Small intestine (tissue), 7 donors: ENCODE results near the gene MCM3. TPM values are rescaled to one million over a fixed set of nuclear protein-coding genes. Genes with fewer than 3 reads are reported as not detected.

Experiments used
- DNase-seq, 2 donors: peaks; one replicate each; pipeline versions ENCODE4 v3.0.0 to v3.0.0-alpha.2; 2013
- FAIRE-seq: peaks from 2 replicates; lab custom pipeline; 2012; peaks lifted over from hg19 to GRCh38; lab: Jason Lieb, UNC
- H3K27ac ChIP-seq, 3 donors: one replicate each; pipeline ENCODE4 v1.5.1; 2013; ENCODE audit warnings: low read length in 2 of 3, mild to moderate bottlenecking in 2 of 3, control low read depth in 1 of 3, inconsistent platforms in 1 of 3, low read depth in 1 of 3, moderate library complexity in 1 of 3
- H3K27me3 ChIP-seq, 3 donors: one replicate each; pipeline ENCODE4 v1.6.1; 2013; ENCODE audit warnings: low read length in 3 of 3, inconsistent platforms in 1 of 3; ENCODE audit not compliant: control insufficient read depth in 3 of 3, insufficient read depth in 3 of 3
- H3K36me3 ChIP-seq, 3 donors: one replicate each; pipeline ENCODE4 v1.6.1; 2013; ENCODE audit warnings: low read length in 3 of 3, inconsistent platforms in 1 of 3, low read depth in 1 of 3, mild to moderate bottlenecking in 1 of 3, moderate library complexity in 1 of 3; ENCODE audit not compliant: control insufficient read depth in 3 of 3, insufficient read depth in 2 of 3
- H3K4me1 ChIP-seq, 3 donors: one replicate each; pipeline ENCODE4 v1.6.1; 2013; ENCODE audit warnings: low read length in 2 of 3, inconsistent platforms in 1 of 3, low read depth in 1 of 3, mild to moderate bottlenecking in 1 of 3, moderate library complexity in 1 of 3; ENCODE audit not compliant: control insufficient read depth in 3 of 3, insufficient read depth in 2 of 3
- H3K4me3 ChIP-seq, 3 donors: one replicate each; pipeline ENCODE4 v1.5.1; 2013; ENCODE audit warnings: low read length in 3 of 3, control low read depth in 1 of 3, inconsistent platforms in 1 of 3, low read depth in 1 of 3, mild to moderate bottlenecking in 1 of 3, moderate library complexity in 1 of 3
- H3K9me3 ChIP-seq, 2 donors: one replicate each; pipeline ENCODE4 v1.6.1; 2013; ENCODE audit warnings: low read depth in 1 of 2, low read length in 1 of 2; ENCODE audit not compliant: control insufficient read depth in 2 of 2, insufficient read depth in 1 of 2
- WGBS, 3 donors: extraction: QIAGEN DNeasy Blood & Tissue Kit; methylation state at CpG; one replicate each; pipeline ENCODE4 v1.1.7; 2013; 5-methylcytosine and 5-hydroxymethylcytosine counted together
- polyA plus RNA-seq, 4 donors: library from polyadenylated mRNA; stranded (reverse) in 3 of 4; unstranded in 1 of 4; fragments of 200-250 nt in 3 of 4; fragments of 120-200 nt in 1 of 4; gene quantifications; one replicate each; pipeline versions ENCODE4 v1.2.1 to v1.2.3, GENCODE V29; 2013
- donor health status: healthy with polysubstance abuse.
- donor health status: control.
- donor health status: control.
- donor health status: Bipolar disorder and iron deficiency.
- donor health status: healthy.

Gene MCM3
- polyA plus RNA-seq, 4 donors = 9.4 to 58.0 (median 29.0) TPM

DNA sequence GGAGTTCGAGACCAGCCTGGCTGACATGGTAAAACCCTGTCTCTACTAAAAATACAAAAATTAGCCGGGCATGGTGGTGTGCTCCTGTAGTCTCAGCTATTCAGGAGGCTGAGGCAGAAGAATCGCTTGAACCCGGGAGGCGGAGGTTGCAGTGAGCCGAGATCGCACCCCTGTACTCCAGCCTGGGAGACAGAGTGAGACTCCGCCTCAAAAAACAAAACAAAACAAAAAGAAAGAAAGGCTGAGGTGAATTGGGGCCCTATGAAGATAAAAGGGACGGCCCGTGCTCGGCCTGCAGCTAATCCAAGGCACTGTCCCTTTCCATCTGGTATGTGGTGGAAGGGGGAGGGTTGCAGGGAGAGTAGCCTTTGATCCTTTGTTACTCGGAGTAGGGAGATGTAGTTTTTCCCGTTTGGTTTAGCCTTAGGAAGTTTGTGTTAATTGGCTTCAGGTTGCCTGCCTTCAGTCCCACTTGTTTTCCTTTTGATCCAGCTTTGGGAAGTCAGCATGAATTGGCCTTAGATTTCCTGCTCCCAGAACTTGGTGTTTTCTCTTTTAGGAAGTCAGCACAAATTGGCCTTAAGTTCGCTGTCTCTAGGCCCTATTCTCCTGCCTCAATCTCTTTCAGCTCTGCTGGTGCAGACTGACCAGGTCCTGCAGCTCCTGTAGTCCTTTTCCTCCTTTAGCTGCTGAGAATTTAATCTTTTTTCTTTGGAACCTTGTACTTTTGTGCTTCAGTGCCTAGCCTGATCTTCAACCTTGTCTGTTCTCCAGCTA, 41.3 kb upstream of the MCM3 start:
- no peak overlapping the region for H3K4me3 ChIP-seq

DNA sequence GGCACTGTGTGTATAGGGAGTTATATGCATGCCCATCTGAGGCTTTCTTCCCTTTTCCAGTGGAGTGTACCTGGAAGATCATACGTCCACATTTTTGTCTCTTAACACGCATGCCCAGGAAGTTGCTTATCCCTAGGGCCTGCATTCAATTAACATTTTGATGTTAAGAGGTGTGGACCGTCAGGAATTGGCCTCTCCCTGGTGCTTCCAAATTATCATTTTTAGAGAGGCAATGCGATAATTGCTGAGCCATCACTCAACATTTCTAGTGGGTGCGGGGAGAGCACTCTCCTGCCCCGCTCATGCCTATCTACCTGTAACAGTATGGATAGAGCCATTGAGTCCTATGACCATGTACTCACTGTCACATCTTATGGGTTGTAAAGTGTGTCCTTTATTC, 39.6 kb upstream of the MCM3 start:
- H3K4me3 ChIP-seq = no peak overlapping the region
- 85 to 95% (median 94%) methylated on average over 6 of the region's 6 CpGs for WGBS, 3 donors
- no peaks in the 10 kb centered on the region for H3K27me3 ChIP-seq
- H3K4me1 ChIP-seq = peaks cover 5 to 44% (median 7%) of the 10 kb centered on the region in 3 donors
- H3K36me3 ChIP-seq = no peaks in the 10 kb centered on the region
- DNase-seq = no peak
- no peak overlapping the region for H3K27ac ChIP-seq
- FAIRE-seq = no peak
- no peaks in the 10 kb centered on the region for H3K9me3 ChIP-seq

More for the DNA sequence above, 41.3 kb upstream of the MCM3 start:
- no peaks in the 10 kb centered on the region for H3K9me3 ChIP-seq
- no peaks in the 10 kb centered on the region for H3K36me3 ChIP-seq
- FAIRE-seq (no peak), DNase-seq (peak; percentile 84 to 91)
- peak overlapping the region; percentile 67 to 89 (median 81) for H3K27ac ChIP-seq
- peaks cover 5 to 53% (median 7%) of the 10 kb centered on the region in 3 donors for H3K4me1 ChIP-seq
- 29 to 58% (median 50%) methylated on average over 14 of the region's 14 CpGs for WGBS, 3 donors
- H3K27me3 ChIP-seq = no peaks in the 10 kb centered on the region

DNA sequence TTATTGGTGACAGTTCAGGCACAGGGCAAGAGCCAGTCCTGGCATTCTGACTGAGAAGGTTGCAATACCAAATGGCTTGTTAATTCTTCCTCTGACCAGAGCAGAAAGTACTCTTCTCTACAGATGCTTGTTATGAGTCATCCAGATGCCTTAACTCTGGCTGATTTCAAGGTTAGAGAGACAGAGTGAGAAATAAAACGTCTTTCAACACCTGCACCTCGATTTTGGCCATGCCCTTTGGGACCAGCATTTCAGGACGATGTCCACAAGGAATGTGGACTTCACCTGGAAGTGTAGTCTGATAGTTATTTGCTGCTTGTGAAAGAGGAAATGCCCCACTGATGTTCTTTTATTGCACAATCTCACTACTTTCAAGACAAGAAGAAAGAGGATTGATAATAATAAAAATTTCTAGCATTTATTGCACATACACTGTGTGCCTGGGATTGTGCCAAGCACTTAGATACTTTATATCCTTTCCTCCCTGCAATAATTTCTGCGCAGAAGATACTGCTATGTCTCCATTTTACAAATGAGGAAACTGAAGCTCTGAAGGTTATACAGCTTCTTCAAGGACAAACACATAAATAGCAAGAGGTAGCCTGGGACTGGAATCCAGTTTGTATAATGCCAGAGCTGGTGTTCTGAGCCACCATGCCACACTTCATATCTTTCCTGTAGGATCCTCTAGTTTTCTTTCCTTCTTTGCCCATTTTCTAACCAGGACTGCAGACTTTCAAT, 33.5 kb upstream of the MCM3 start:
- Histone ChIP-seq H3K27ac (peak overlapping the region; percentile 3 to 65 (median 21)), H3K36me3 (no peaks in the 10 kb centered on the region), H3K4me1 (peaks cover 0 to 20% (median 1%) of the 10 kb centered on the region in 3 donors), H3K9me3 (no peaks in the 10 kb centered on the region), H3K4me3 (no peak overlapping the region), H3K27me3 (no peaks in the 10 kb centered on the region)
- DNase-seq (peak; percentile 74 to 84), FAIRE-seq (no peak)
- 12 to 46% (median 21%) methylated on average over 4 of the region's 4 CpGs for WGBS, 3 donors

DNA sequence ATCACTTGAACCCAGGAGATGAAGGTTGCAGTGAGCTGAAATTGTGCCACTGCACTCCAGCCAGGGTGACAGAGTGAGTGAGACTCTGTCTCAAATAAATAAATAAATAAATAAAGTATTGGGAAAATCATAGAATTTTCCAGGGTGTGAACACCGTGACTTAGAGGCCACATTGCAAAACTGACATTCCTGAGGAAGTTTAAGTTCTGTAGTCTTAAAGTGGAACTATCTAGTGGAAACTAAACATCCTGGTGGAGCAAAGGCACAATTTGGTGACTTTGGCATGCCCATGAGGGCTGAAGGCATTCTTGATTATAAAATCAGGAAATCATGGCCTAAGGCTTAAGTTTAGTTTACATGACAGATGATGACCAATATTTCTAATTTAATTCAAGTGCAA, 32.7 kb upstream of the MCM3 start:
- no peak overlapping the region for H3K27ac ChIP-seq
- WGBS, 3 donors = 91 to 93% (median 92%) methylated on average over 1 of the region's 1 CpG
- DNase-seq = no peak

DNA sequence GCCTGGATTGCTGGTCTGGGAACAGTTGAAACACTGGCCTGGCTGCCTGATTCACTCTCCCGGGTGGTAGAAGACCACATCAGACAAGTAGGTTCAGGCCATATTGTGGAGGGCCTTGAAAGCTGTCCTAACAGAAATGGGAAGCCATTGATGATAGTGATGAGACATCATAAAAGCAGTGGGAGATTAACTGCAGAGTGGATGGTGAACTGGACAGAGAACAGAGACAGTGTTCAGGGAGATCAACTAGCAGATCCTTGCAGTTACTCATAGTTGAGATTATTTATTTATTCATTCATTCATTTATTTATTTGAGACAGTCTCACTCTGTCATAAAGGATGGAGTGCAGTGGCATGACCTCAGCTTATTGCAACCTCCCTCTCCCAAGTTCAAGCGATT, 30.2 kb upstream of the MCM3 start:
- peaks cover 0 to 20% (median 1%) of the 10 kb centered on the region in 3 donors for H3K4me1 ChIP-seq
- DNase-seq (no peak), FAIRE-seq (no peak)
- H3K4me3 ChIP-seq = no peak overlapping the region
- H3K9me3 ChIP-seq = no peaks in the 10 kb centered on the region
- no peak overlapping the region for H3K27ac ChIP-seq
- no peaks in the 10 kb centered on the region for H3K27me3 ChIP-seq
- WGBS, 3 donors = 83 to 100% (median 93%) methylated on average over 2 of the region's 2 CpGs
- H3K36me3 ChIP-seq = no peaks in the 10 kb centered on the region

More for the DNA sequence above, 32.7 kb upstream of the MCM3 start:
- H3K36me3 ChIP-seq = no peaks in the 10 kb centered on the region
- H3K9me3 ChIP-seq = no peaks in the 10 kb centered on the region
- H3K4me3 ChIP-seq = no peak overlapping the region
- peaks cover 0 to 20% (median 1%) of the 10 kb centered on the region in 3 donors for H3K4me1 ChIP-seq
- no peak for FAIRE-seq
- no peaks in the 10 kb centered on the region for H3K27me3 ChIP-seq

DNA sequence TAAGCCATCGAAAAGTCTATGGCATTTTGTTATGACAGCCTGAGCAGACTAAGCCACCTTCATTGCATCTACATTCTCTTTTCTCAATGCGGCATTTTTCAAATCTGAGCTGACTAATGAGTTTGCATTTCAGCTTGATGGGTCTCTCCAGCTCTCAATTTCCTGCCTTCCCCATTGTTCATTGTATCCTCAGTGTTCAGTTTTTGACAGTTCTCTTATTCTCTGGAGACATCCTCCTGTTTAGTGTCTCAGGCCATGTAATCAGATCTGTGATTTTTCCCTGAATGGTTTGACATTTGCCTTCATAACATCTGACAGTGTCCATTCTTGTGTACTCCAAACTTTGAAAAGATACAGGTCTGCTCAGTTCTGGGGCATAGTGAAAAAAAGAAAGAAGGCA, 27.9 kb upstream of the MCM3 start:
- H3K9me3 ChIP-seq = no peaks in the 10 kb centered on the region
- no peak for FAIRE-seq
- H3K4me3 ChIP-seq = no peak overlapping the region
- no peak overlapping the region for H3K27ac ChIP-seq
- DNase-seq = no peak
- H3K36me3 ChIP-seq = no peaks in the 10 kb centered on the region
- peaks cover 0 to 11% (median 0%) of the 10 kb centered on the region in 3 donors for H3K4me1 ChIP-seq
- 81 to 98% (median 92%) methylated on average over 2 of the region's 2 CpGs for WGBS, 3 donors
- no peaks in the 10 kb centered on the region for H3K27me3 ChIP-seq

DNA sequence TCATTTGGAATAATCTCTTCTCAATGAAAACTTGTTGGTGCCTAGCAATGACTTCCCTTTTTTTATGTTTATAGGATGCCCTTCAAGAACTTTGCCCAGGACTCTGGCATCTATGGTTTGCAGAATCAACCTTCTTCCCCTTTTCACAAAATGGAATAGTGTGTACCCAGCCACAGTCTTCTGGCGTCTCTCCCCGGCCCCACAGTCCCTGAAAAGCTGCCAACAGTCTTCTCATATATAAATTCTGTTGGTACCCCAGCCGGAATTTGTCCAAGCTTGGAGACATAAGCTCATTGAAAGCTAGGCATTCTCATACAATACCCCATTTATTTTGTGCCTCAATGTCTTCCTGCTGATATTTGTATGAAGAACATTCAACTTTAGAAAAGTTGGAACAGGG, 26.4 kb upstream of the MCM3 start:
- no peak for DNase-seq
- Histone ChIP-seq H3K9me3 (no peaks in the 10 kb centered on the region), H3K4me3 (no peak overlapping the region), H3K36me3 (no peaks in the 10 kb centered on the region), H3K27me3 (no peaks in the 10 kb centered on the region), H3K4me1 (peaks cover 0 to 21% (median 0%) of the 10 kb centered on the region in 3 donors), H3K27ac (no peak overlapping the region)
- 68 to 82% (median 73%) methylated on average over 3 of the region's 3 CpGs for WGBS, 3 donors
- no peak for FAIRE-seq

DNA sequence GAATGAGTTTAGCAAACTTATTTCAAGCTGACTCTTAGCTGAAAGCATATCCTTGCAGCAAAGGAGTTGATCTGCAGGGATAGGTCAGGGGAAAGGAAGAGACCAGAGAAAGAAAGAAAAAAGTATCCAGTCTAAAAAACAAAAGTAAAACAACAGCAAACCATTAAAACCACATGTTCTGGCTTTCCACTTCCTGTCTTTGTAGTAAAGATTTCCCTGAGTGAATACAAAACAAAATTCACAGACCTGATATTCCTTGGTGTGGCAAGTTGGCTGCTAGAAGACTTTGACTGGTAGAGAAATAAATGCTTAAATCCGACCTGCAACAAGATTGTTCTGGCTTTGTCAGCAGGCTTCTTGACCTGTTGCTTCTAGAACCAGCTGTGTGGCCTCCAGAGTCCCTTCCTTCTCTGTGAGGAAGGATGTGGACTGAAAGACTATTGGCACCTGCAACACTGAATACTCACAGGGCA, 23.4 kb upstream of the MCM3 start:
- Histone ChIP-seq H3K27ac (peak overlapping the region in 2 of 3 donors; percentile 11 to 47), H3K9me3 (no peaks in the 10 kb centered on the region), H3K4me1 (peaks cover 2 to 50% (median 4%) of the 10 kb centered on the region in 3 donors), H3K4me3 (no peak overlapping the region), H3K27me3 (no peaks in the 10 kb centered on the region), H3K36me3 (no peaks in the 10 kb centered on the region)
- DNase-seq = no peak
- no peak for FAIRE-seq
- WGBS, 3 donors = 46 to 68% (median 52%) methylated on average over 1 of the region's 1 CpG
